T47D (cell line): Measurements from ENCODE around the gene IL15.

Experiments used
- DNase-seq, 2 experiments: peaks; one replicate each; pipeline versions ENCODE4 v3.0.0 to v3.0.0-alpha.2; 2011 to 2012; ENCODE audit warnings: low read depth in 1 of 2, low spot score in 1 of 2
- JUND ChIP-seq: IDR thresholded peaks from 2 replicates; pipeline ENCODE4 v1.6.1; 2012; ENCODE audit warnings: low read depth
- in situ Hi-C: cut with HindIII; loops from 2 replicates; pipeline ENCODE4 v1.10.0; 2016; ENCODE audit warnings: low sequenced_read_pairs, low pct_unique_long_range_greater_than_20kb

Gene IL15

DNA sequence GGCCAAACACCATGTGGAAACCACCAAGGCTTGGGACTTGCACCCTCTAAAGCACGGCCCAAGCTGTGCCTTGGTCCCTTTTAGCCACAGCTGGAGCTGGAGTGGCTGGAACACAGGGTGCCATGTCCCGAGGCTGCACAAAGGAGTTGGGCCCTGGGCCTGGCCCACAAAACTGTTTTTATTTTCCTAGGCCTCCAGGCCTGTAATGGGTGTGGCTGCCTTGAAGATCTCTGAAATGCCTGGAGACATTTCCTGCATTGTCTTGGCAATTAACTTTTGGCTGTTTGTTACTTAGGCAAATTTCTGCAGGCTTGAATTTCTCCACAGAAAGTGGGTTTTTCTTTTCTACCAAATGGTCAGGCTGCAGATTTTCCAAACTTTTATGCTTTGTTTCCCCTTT is 55.7 kb downstream of the IL15 start:
- DNase-seq = no peak
- TF ChIP-seq JUND = no peak
- in situ Hi-C loops = no loop called here

DNA sequence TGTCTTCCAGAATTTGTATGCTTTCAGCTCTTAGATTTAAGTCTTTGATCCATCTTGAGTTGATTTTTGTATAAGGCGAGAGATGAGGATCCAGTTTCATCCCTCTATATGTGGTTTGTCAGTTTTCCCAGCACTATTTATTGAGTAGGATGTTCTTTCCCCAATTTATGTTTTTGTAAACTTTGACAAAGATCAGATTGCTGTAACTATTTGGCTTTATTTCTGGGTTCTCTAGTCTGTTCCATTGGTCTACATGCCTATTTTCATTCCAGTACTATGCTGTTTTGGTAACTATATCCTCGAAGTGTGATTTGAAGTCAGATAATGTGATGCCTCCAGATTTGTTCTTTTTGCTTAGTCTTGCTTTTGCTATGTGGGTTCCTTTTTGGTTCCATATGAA is 60.7 kb downstream of the IL15 start:
- TF ChIP-seq JUND = no peak
- in situ Hi-C loops = no loop called here
- DNase-seq = no peak

DNA sequence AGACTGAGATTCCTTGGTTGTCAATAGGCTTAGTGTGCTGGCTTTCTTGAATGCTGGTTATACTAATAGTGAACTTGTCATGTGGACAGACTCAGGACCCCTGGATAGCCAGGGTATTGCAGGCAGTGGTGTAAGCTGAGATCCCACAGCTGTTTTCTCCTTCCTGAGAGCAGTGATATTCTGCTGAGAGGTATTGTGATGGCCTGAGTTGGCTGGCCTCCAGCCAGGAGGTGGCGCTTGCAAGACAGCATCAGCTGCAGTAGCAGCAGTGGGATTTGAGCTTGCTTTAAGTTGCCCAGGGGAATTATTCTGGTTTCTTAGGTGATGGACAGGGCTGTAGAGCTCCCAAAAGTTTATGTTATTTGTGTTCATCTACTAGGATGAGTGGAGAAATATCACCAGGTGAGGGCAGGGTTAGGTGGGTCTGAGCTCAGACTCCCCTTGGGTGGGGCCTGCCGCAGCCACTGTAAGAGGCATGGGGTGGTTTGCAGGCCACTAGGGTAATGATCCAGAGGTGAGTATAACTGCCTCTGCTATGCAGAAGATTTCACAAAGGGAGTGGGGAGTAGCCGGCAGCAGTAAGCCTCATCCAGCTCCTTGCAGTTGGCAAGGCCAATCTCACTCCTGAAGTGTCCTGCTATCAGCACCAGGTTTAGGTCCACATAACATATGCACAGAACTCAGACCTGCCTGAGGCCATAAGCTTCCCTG is 66.2 kb downstream of the IL15 start:
- in situ Hi-C loops = no loop called here
- no peak for TF ChIP-seq JUND
- peak in 1 of 2 experiments; percentile 16 for DNase-seq

DNA sequence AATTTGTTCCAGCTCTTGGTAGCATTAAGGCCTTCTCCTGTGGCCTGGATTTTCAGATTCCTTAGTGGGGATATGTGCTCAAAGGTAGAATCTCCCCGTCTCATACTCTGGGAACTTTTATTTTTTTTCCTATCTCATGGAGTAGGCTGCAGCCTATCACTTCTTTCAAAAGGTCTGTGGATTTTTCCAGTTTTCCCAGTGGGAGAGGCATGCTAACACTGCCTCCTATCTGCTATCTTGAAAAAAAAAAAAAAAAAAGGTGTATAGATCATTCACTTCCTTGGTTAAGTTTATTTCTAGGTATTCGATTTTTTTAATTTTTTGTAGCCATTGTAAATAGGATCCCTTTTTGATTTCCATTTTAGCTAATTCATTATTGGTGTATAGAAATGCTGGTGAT is 67.1 kb downstream of the IL15 start:
- in situ Hi-C loops = no loop called here
- DNase-seq = no peak
- no peak for TF ChIP-seq JUND

DNA sequence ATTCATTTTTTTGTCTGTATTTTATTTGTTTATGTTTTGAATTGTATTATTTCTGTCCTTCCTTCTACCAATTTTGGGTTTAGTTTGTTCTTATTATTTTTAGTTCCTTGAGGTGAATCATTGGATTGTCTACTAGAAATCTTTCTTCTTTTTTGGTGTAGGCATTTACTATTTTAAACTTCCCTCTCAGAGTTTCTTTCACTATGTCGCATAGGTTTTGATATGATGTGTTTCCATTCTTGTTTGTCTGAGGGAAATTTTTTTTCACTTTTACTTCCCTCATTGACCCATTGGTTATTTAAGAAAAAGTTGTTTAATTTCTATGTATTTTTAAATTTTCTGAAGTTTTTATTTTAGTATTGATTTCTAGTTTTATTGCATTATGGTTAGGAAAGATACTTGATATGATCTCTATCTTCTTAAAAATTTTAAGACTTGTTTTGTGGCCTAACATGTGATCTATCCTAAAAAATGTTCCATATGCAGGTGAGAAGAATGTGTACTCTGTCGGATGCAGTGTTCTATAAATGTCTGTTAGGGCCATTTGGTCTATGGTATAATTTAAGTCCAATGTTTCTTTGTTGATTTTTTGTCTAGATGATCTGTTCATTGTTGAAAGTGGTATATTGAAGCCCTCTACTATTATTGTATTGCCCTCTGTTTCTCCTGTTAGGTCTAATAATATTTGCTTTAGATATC is 68.8 kb downstream of the IL15 start:
- TF ChIP-seq JUND = no peak
- DNase-seq = no peak
- in situ Hi-C loops = no loop called here

DNA sequence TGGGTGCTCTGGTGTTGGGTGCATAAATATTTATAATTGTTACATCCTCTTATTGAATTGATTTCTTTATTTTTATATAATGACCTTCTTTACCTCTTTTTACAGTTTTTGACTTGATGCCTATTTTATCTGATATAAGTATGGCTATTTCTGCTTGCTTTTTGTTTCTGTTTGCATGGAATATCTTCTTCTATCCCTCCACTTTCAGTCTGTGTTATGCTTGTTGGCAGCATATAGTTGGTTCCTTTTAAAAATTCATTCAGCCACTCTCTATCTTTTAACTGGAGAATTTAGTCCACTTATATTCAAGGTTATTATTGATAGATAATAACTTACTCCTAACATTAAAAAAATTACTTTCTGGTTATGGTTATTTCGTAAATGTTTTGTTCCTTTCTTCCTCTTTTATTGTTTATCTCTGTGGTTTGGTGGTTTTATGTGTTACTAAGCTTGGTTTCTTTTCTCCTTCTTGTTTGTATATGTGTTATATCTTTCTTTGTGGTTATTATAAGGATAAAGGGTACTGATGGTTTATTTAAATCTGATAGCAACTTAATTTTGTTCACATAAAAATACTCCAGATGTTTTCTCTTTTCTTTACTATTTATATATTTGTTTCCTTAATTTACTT is 69.5 kb downstream of the IL15 start:
- no peak for TF ChIP-seq JUND
- in situ Hi-C loops = no loop called here
- no peak for DNase-seq

DNA sequence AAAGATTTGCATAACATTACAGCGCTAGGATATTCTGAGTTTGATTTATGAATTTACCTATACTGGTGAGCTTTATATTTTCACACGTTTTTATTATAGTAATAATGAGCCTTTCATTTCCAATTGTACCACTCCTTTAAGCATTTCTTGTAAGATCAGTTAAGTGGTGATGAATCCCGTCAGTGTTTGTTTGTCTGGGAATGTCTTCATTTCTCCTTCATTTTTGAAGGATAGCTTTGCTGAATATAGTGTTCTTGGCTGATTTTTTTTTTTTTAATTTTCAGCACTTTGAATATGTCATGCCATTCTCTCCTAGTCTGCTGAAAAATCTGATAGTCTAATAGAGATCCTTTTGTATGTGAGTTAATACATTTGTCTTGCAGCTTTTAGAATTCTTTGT is 70.1 kb downstream of the IL15 start:
- no peak for DNase-seq
- in situ Hi-C loops = no loop called here
- TF ChIP-seq JUND = no peak

DNA sequence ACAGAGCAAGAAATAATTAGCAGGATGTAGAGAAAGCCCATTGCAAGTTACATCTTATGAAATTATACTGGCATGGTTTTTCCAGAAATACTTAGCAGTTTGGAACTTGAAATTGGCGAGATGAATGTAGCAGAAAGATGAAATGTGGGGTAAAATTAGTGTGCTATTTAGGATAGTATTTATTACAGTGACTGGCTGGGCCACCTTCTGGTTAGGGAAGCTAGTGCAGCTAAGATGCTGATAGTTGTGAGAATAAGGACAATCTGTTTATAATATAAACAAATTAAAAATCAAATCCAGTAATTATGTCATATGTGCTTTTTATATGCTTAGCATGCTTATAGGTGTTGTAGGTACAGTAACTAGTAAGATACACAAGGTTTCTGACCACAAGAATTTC is 74.8 kb downstream of the IL15 start:
- no peak for TF ChIP-seq JUND
- in situ Hi-C loops = no loop called here
- DNase-seq = peak in 1 of 2 experiments; percentile 20

DNA sequence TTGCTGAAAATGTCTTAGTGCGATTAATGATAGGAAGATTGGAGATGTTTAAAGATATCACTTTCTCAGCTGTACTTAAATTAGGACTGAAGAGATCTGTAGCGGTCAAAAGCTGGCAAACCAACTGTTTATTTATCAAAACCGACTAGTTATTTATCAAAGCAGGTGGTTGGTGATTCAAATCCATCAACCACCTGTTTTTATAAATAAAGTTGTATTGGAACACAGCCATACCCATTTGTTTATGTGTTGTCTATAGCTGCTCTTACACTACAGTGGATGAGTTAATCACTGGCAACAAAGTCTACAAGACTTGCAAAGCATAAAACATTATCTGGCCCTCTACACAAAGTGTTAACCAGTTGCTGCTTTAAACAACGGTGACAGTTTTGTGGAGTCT is 76.8 kb downstream of the IL15 start:
- DNase-seq = no peak
- in situ Hi-C loops = no loop called here
- TF ChIP-seq JUND = no peak

DNA sequence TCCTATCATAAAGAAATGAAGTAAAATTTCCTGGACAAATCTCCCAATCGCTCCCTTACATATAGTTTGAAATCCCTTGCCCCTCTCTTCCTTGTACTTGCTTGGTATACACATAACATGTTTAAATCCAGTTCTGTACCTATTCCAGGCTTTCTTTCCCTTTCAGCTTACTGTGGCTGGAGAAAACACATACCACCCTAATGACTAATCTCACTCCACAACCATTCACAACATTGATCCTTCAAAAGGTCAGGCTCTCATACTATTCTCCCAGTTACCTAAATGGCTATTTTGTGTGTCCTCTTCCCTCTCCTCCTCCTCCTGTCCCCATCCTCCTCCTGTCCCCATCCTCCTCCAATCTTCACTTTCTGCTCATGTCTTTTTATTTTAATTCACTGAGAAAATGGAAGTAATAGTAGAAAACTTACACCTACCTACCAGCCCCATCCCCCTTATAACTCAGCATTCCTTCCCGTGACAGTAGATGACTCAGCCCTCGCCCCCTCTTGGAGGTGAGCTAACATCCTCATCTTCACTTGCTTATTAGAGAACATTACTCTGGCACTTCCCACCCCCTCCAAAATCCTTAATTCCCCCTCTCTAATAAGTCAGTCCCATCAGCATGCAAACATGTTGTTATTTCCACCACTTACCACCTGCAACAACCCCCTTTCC is 77.5 kb downstream of the IL15 start:
- no peak for TF ChIP-seq JUND
- in situ Hi-C loops = no loop called here
- DNase-seq = no peak

DNA sequence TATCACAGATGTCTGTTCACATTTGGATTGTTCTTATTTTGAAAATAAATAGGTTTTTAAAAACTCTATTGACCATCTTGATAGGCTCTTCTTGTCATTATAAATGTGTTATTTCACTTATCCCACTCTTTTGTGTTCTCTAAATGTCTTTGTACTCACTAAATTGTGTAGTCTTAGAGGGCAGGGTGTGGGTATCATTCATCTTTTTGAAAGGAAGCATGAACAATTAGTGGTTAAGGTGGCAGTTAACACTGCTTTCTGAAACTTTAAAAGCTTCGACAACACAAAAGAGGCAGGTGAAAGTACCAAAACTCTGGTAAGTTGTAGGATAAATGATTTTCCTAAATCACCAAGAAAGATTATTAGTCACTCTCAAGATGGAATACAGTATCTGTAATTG is 83.2 kb downstream of the IL15 start:
- TF ChIP-seq JUND = no peak
- in situ Hi-C loops = no loop called here
- no peak for DNase-seq

DNA sequence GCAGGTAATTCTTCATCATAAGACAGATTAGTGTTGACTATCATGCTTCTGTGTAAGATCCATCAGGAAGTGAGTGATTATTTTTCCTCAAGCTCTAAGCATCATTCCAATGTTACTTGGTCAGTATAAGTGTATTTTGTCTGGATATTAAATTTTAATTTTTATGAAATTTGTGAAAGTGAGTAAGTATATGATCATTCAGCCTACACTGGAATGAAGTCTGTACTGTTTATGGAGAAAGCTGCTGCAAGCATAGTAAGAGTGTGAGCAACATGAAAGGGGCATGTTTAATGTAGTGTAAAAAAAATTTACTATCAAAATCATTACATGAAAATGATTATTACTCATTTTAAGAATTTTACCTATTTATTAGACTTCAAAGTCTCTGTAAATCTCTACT is 84.8 kb downstream of the IL15 start:
- DNase-seq = no peak
- in situ Hi-C loops = no loop called here
- TF ChIP-seq JUND = no peak

DNA sequence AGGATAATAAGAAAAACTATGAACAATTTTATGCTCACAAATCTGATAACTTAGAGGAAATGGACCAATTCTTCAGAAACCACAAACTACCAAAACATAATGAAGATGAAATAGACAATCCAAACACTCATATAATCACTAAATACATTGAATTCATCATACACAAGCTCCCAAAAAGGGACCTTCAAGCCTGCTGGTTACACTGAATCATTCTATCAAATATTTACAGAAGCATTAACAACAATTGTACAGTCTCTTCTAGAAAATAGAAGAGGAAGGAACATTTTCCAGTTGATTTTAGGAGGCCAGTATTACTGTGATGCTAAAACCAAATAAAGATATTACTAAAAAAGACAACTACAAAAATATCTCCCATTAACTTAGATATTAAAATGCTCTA is 88.3 kb downstream of the IL15 start:
- no peak for TF ChIP-seq JUND
- DNase-seq = no peak
- in situ Hi-C loops = no loop called here
